Lung (tissue), 12 donors: ENCODE data around the gene SLC16A4. TPM values are rescaled to one million over a fixed set of nuclear protein-coding genes. Genes with fewer than 3 reads are reported as not detected.

Source experiments
- ATAC-seq: fragments of 200-7000 bp; cut with Tn5 transposase; one replicate; pipeline ENCODE4 v1.9.1; 2020; ENCODE audit warnings: moderate number of reproducible peaks; ENCODE audit not compliant: insufficient read depth, low FRiP score
- DNase-seq, 3 donors: peaks; one replicate each; pipeline ENCODE4 v3.0.0-alpha.2; 2013 to 2017
- H3K27ac ChIP-seq, 2 donors: one replicate each; pipeline ENCODE4 v1.5.1; 2013; ENCODE audit warnings: mild to moderate bottlenecking in 2 of 2, moderate library complexity in 2 of 2, control low read depth in 1 of 2, inconsistent platforms in 1 of 2, low read depth in 1 of 2, low read length in 1 of 2
- H3K27me3 ChIP-seq, 3 donors: one replicate each; pipeline ENCODE4 v1.5.1; 2013; ENCODE audit warnings: low read length in 2 of 3; ENCODE audit not compliant: control insufficient read depth in 3 of 3, insufficient read depth in 3 of 3
- H3K36me3 ChIP-seq, 4 donors: one replicate each; pipeline ENCODE4 v1.5.1; 2013; ENCODE audit warnings: low read length in 4 of 4, mild to moderate bottlenecking in 1 of 4, moderate library complexity in 1 of 4; ENCODE audit not compliant: control insufficient read depth in 4 of 4, insufficient read depth in 4 of 4
- H3K4me1 ChIP-seq, 5 donors: one replicate each; pipeline ENCODE4 v1.5.1; 2013; ENCODE audit warnings: low read length in 5 of 5, mild to moderate bottlenecking in 2 of 5, moderate library complexity in 1 of 5; ENCODE audit not compliant: control insufficient read depth in 5 of 5, insufficient read depth in 5 of 5
- H3K4me3 ChIP-seq: one replicate; pipeline ENCODE4 v1.5.1; 2013; ENCODE audit warnings: mild to moderate bottlenecking, control low read depth, moderate library complexity
- H3K9ac ChIP-seq, 2 donors: one replicate each; pipeline ENCODE4 v1.5.1; 2013; ENCODE audit warnings: low read length in 2 of 2, control low read depth in 1 of 2; ENCODE audit not compliant: insufficient read depth in 1 of 2
- H3K9me3 ChIP-seq, 4 donors: one replicate each; pipeline ENCODE4 v1.5.1; 2013; ENCODE audit warnings: low read length in 3 of 4, mild to moderate bottlenecking in 1 of 4, moderate library complexity in 1 of 4; ENCODE audit not compliant: control insufficient read depth in 4 of 4, insufficient read depth in 3 of 4
- CTCF ChIP-seq: IDR thresholded peaks from 2 replicates; pipeline ENCODE4 v1.5.1; 2012; ENCODE audit warnings: mild to moderate bottlenecking; ENCODE audit errors: control extremely low read depth, extremely low read depth
- WGBS, 2 donors: extraction: QIAGEN DNeasy Blood & Tissue Kit; methylation state at CpG; one replicate each; pipeline ENCODE4 v1.1.7; 2013; 5-methylcytosine and 5-hydroxymethylcytosine counted together
- polyA plus RNA-seq, 2 donors: library from polyadenylated mRNA; stranded (reverse); fragments of 200-250 nt; gene quantifications; one replicate each; pipeline ENCODE4 v1.2.1, GENCODE V29; 2013
- total RNA-seq, 2 donors: library from RNA; depleted of rRNA in 1 of 2; stranded (reverse); fragments of >200 nt in 1 of 2; gene quantifications; one replicate each; pipeline ENCODE4 v1.2.1, GENCODE V29; 2014 to 2021
- donor health status: control.
- donor health status: control.
- donor health status: Bipolar disorder and iron deficiency.
- donor health status: healthy.
- donor health status: DM: yes; HTN: yes; CAD: no.

Gene SLC16A4
- total and polyA plus RNA-seq, 4 donors: 4.6 to 12.0 (median 7.7) TPM

GRCh38 chr1:110383251-110383990 is 7.4 kb downstream of the SLC16A4 start:
- H3K4me3 ChIP-seq: no peak overlapping the region
- H3K4me1 ChIP-seq: peaks cover 0 to 3% (median 0%) of the 10 kb centered on the region in 5 donors
- ATAC-seq (no peak), DNase-seq (no peak)
- TF ChIP-seq CTCF: no peak
- peaks cover 3 to 6% (median 3%) of the 10 kb centered on the region in 4 donors for H3K36me3 ChIP-seq
- H3K27ac ChIP-seq: peak overlapping the region in 1 of 2 donors; percentile 33
- H3K9ac ChIP-seq: no peak overlapping the region
- 38 to 59% methylated on average over 5 of the region's 5 CpGs for WGBS, 2 donors
- H3K9me3 ChIP-seq: no peaks in the 10 kb centered on the region
- H3K27me3 ChIP-seq: no peaks in the 10 kb centered on the region

GRCh38 chr1:110380672-110381283 is 10.0 kb downstream of the SLC16A4 start:
- H3K9ac ChIP-seq: no peak overlapping the region
- H3K4me3 ChIP-seq: no peak overlapping the region
- H3K27me3 ChIP-seq: no peaks in the 10 kb centered on the region
- TF ChIP-seq CTCF: no peak
- H3K36me3 ChIP-seq: peaks cover 3 to 16% (median 6%) of the 10 kb centered on the region in 4 donors
- H3K9me3 ChIP-seq: no peaks in the 10 kb centered on the region
- peak in 2 of 3 donors; percentile 31 to 47 for DNase-seq
- peak overlapping the region in 1 of 2 donors; percentile 73 for H3K27ac ChIP-seq
- H3K4me1 ChIP-seq: peaks cover 0 to 3% (median 0%) of the 10 kb centered on the region in 5 donors
- ATAC-seq: peak; percentile 62
- 24 to 44% methylated on average over 10 of the region's 10 CpGs for WGBS, 2 donors

GRCh38 chr1:110375490-110375889 is 15.3 kb downstream of the SLC16A4 start:
- Histone ChIP-seq H3K4me1 (no peaks in the 10 kb centered on the region), H3K27me3 (no peaks in the 10 kb centered on the region), H3K4me3 (no peak overlapping the region), H3K9me3 (no peaks in the 10 kb centered on the region), H3K36me3 (peaks cover 6 to 34% (median 16%) of the 10 kb centered on the region in 4 donors), H3K27ac (no peak overlapping the region), H3K9ac (no peak overlapping the region)
- TF ChIP-seq CTCF: no peak
- DNase-seq (peak in 1 of 3 donors; percentile 32), ATAC-seq (no peak)
- 91 to 93% methylated on average over 1 of the region's 1 CpG for WGBS, 2 donors
